ENCODE data around the gene PHTF1.

Gene PHTF1

GRCh38 chr1:113759333-113760101 is at the start of gene PHTF1:
TSS of gene PHTF1 (minus strand) at chr1:113759486. CDS start at chr1:113758703, 783 bp downstream.
- DNase-seq, result peak; percentile 82 to 86

- DNase-seq, result no peak
Measured at GRCh38 chr1:113808450-113809195, 49.3 kb upstream of the PHTF1 start.

GRCh38 chr1:113805639-113806038 is 46.4 kb upstream of the PHTF1 start:
- no peak for DNase-seq

GRCh38 chr1:113805256-113805531 is 45.9 kb upstream of the PHTF1 start:
- DNase-seq, result no peak

- DNase-seq, result no peak
Measured at GRCh38 chr1:113804421-113805255, 45.4 kb upstream of the PHTF1 start.

- DNase-seq, result no peak
Measured at GRCh38 chr1:113802367-113803007, 43.2 kb upstream of the PHTF1 start.

- no peak for DNase-seq
Measured at GRCh38 chr1:113800487-113800886, 41.2 kb upstream of the PHTF1 start.

GRCh38 chr1:113797472-113797871 is 38.2 kb upstream of the PHTF1 start:
- DNase-seq, result no peak

- DNase-seq, result no peak
Measured at GRCh38 chr1:113793878-113794834, 34.9 kb upstream of the PHTF1 start.

GRCh38 chr1:113792986-113793385 is 33.7 kb upstream of the PHTF1 start:
- no peak for DNase-seq

GRCh38 chr1:113792471-113792870 is 33.2 kb upstream of the PHTF1 start:
- no peak for DNase-seq

GRCh38 chr1:113788802-113789201 is 29.5 kb upstream of the PHTF1 start:
- no peak for DNase-seq

- DNase-seq, result no peak
Measured at GRCh38 chr1:113787663-113788062, 28.4 kb upstream of the PHTF1 start.

- DNase-seq, result no peak
Measured at GRCh38 chr1:113786069-113786468, 26.8 kb upstream of the PHTF1 start.

GRCh38 chr1:113784104-113784779 is 25.0 kb upstream of the PHTF1 start:
- no peak for DNase-seq

GRCh38 chr1:113783254-113784103 is 24.2 kb upstream of the PHTF1 start:
- peak; percentile 92 to 95 for DNase-seq

- no peak for DNase-seq
Measured at GRCh38 chr1:113782406-113782805, 23.1 kb upstream of the PHTF1 start.

- peak; percentile 50 to 66 for DNase-seq
Measured at GRCh38 chr1:113780374-113781146, 21.3 kb upstream of the PHTF1 start.

- DNase-seq, result no peak
Measured at GRCh38 chr1:113779542-113779941, 20.3 kb upstream of the PHTF1 start.
